Lower leg skin (tissue), 3 donors: ENCODE measurements around the gene LPCAT3.

Source experiments
- CTCF ChIP-seq, 3 donors: fragments of 450-650 bp; IDR thresholded peaks; one replicate each; pipeline ENCODE4 v1.5.1; 2016; ENCODE audit warnings: antibody characterized with exemption in 3 of 3, mild to moderate bottlenecking in 3 of 3, moderate library complexity in 2 of 3
- POLR2A ChIP-seq, 2 donors: fragments of 450-650 bp; IDR thresholded peaks; one replicate each; pipeline ENCODE4 v1.6.1; 2016 to 2017; ENCODE audit warnings: antibody characterized with exemption in 2 of 2, mild to moderate bottlenecking in 1 of 2, moderate library complexity in 1 of 2

DNA sequence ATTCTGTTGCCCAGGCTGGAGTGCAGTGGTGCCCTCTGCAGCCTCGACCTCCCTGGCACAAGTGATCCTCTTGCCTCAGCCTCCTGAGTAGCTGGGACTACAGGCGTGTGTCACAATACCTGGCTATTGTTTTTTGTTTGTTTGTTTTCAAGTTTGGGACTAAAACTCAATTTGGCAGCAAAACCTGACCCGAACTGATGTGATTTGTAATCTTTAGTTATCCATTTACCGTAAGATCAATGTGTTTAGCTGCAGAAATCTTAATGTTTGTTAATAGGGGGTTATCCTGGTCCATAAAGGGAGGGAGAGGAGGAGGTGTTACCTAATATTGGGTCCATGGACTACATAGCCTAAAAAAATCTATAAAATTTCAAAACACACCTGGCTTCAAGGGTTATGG is 41.5 kb upstream of the LPCAT3 start:
- no peak for TF ChIP-seq CTCF (IDR thresholded peaks at IDR 0.05)
- no peak for TF ChIP-seq POLR2A (IDR thresholded peaks at IDR 0.05)
